CD4-positive, alpha-beta T cell treated with Interferon gamma for 1 hour (primary cell): ENCODE results near the gene CLPTM1L.

Experiments used
- DNase-seq: peaks from one replicate; pipeline ENCODE4 v3.0.0-alpha.2; 2020

Gene CLPTM1L

DNA sequence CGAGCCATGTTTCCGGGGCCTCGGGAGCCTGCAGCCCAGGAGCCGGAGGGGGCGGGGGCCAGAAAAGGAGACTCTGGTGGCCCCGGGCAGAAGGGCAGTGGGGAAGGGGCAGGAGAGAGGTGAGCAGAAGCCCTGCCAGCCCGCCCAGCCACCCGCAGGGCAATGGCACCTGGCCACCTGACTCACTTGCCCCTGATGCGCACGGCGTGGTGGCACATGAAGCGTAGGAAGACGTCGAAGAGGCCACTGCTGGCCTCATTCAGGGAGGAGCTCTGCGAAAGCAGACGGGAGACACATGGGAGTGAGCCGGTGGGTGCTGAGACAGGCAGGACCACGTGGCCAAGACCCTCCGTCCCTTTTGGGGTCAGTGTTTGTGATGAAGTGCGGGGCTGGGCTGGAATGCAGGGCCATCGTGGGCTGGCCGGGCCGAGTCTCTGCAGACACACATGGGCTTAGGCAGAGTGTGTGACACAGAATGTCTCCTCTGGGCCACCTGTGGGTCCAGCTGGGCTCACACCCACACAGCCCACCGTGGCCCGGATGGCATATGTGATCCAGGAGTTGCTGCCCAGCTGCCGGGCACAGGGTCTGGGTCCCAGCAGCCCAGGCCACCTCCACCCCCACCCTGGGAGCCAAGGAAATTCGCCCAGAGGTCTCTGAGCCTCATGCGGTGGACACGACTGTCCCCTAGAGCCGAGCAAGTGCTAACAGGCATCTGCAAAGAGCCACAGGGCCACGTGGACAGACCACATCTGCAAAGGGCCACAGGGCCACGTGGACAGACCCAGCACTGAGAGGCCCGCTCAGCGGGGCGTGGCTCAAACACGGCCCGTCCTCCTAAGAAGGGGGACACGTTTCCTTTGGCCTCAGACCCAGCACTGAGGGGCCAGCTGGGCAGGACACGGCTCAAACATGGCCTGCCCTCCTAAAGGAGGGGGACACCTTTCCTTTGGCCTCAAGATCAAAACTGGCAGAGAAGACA lies 73.7 kb downstream of the CLPTM1L start:
- no peak for DNase-seq

DNA sequence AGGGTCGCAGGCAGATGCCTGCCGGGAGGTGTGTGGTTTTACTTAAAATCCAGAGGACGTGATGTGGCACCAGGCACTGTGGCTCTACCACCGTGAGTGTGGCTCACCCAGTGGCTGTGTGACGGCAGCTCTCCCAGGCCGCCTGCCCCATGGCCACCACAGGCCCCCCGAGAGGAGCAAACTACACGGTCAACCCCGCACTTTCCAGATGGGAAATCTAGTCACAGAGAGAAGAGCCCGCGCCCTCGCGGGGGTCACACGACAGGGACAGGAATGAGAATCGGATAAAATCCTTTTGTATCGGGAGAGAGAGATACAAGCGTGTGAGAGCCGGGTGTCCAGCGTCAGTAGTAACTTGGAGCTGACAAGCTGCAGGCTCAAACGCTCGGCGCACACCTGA lies 74.5 kb downstream of the CLPTM1L start:
- DNase-seq: no peak

DNA sequence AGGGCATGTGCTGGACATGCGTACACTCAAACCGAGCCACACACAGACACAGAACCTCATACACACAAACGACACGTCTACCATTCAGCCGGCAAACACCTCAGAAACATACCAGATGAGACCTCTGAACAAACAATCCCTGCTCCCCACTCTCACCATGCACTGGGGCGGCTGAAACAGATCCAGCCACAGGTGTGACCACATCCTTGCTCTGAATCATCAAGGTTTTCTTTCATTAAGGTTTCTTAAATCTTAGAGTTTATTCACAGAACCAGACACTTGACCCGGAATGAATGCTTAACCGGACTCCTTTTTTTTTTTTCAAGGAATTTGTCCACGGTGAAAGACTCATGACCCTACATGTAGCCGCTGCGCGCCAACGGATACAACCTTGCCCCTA lies 76.2 kb downstream of the CLPTM1L start:
- DNase-seq: no peak

DNA sequence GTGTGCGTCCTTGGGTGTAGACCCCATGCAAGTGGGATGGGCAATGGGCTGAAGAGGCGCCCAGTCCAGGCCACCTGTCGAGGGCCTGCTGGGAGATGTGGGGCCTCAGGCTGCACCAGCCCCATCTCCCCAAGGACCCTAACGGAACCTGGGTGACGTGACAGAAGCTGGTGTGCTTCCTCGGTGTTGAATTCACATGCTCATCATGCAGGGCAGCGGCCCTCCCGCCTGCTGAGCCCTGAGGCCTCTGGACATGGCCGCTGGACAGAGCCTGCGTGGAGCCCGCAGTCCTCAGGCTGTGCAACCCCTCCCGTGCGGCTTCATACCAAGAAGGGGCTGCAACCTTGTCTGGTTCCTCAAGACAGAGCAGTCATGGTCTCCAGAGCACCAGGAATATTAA lies 76.8 kb downstream of the CLPTM1L start:
- no peak for DNase-seq
